Muscle of leg (tissue), 11 donors: ENCODE measurements around the gene MAD1L1. TPM values are rescaled to one million over a fixed set of nuclear protein-coding genes. Genes with fewer than 3 reads are reported as not detected.
A peak's percentile ranks its signal among the peaks of the same experiment; 100 is the strongest.

Experiments
- DNase-seq: peaks from one replicate; pipeline ENCODE4 v3.0.0; 2013
- H3K27ac ChIP-seq: one replicate; pipeline ENCODE4 v1.5.1; 2013; ENCODE audit warnings: mild to moderate bottlenecking, low read length, control low read depth
- H3K27me3 ChIP-seq: one replicate; pipeline ENCODE4 v1.6.1; 2013; ENCODE audit warnings: low read length; ENCODE audit not compliant: control insufficient read depth, insufficient read depth
- H3K36me3 ChIP-seq: one replicate; pipeline ENCODE4 v1.6.1; 2013; ENCODE audit warnings: low read length; ENCODE audit not compliant: control insufficient read depth, insufficient read depth
- H3K4me1 ChIP-seq: one replicate; pipeline ENCODE4 v1.6.1; 2013; ENCODE audit warnings: low read length; ENCODE audit not compliant: control insufficient read depth, insufficient read depth
- H3K4me3 ChIP-seq: one replicate; pipeline ENCODE4 v1.5.1; 2013; ENCODE audit warnings: low read length, control low read depth
- H3K9me3 ChIP-seq: replicated peaks from 2 replicates; pipeline ENCODE4 v1.6.1; 2013; ENCODE audit warnings: low read depth, low read length; ENCODE audit not compliant: control insufficient read depth
- WGBS: methylation state at CpG from one replicate; pipeline ENCODE4 v1.1.5; 2013; ENCODE audit warnings: missing lambda C conversion rate; ENCODE audit not compliant: insufficient coverage; 5-methylcytosine and 5-hydroxymethylcytosine counted together
- polyA plus RNA-seq, 8 donors: library from polyadenylated mRNA; unstranded; fragments of 120-200 nt; gene quantifications; one replicate each; pipeline versions ENCODE4 v1.2.1 to v1.2.3, GENCODE V29; 2013; ENCODE audit warnings: inconsistent platforms in 1 of 8, low replicate concordance in 1 of 8; ENCODE audit not compliant: insufficient read length in 8 of 8, insufficient read depth in 1 of 8
- total RNA-seq: library from RNA; stranded (reverse); fragments of 120-200 nt; gene quantifications from one replicate; pipeline ENCODE4 v1.2.4, GENCODE V29; 2013

The MAD1L1 gene
- total and polyA plus RNA-seq, 9 donors: 19.1 to 38.7 (median 21.8) TPM

DNA sequence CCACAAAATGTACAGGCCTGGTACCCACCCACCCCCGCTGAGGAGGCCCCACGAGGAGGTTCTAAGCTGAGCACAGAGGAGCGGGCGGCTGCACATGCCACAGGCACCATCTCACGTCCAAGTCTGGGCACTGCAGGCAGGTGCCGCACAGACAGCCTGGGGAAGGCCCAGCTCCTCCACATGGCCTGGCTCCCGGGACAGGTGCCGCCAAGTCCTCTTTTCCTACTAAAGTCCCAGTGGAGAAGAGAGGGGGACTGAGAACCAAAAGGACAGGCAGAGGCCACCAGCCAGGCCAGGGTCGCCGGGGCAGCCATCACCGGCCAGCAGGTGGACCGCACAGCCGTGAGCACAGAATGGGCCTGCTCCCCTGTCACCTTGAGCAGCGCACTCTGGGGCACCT lies 91.1 kb downstream of the MAD1L1 start:
- WGBS: 81% methylated on average over 9 of the region's 14 CpGs
- DNase-seq: no peak
- Histone ChIP-seq H3K27me3 (no peaks in the 10 kb centered on the region), H3K4me1 (peaks cover 50% of the 10 kb centered on the region), H3K9me3 (peaks cover 2% of the 10 kb centered on the region), H3K4me3 (no peak overlapping the region), H3K36me3 (peaks cover 31% of the 10 kb centered on the region), H3K27ac (no peak overlapping the region)

DNA sequence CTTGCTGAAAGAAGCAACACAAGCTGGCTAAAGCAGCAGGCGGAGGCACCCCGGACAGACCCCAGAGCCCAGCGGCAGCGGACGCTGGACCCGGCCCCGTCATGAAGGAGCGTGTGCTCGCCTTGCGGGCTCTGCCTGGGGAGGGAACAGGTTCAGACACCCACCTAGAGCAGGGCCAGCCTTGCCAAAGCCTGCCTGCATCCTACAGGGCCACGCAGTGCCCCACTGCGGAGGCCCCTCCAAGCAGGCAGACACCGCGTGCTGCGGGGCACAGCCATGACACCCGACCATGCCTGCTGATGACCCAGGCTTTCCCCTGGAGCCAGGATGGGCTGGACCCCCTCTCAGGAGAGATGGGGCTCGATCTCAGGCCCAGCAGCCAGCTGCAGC lies 91.7 kb downstream of the MAD1L1 start:
- no peak for DNase-seq
- 67% methylated on average over 16 of the region's 17 CpGs for WGBS
- H3K27ac ChIP-seq: no peak overlapping the region
- H3K27me3 ChIP-seq: no peaks in the 10 kb centered on the region
- H3K4me3 ChIP-seq: no peak overlapping the region
- H3K9me3 ChIP-seq: peaks cover 2% of the 10 kb centered on the region
- peaks cover 50% of the 10 kb centered on the region for H3K4me1 ChIP-seq
- H3K36me3 ChIP-seq: peaks cover 28% of the 10 kb centered on the region

DNA sequence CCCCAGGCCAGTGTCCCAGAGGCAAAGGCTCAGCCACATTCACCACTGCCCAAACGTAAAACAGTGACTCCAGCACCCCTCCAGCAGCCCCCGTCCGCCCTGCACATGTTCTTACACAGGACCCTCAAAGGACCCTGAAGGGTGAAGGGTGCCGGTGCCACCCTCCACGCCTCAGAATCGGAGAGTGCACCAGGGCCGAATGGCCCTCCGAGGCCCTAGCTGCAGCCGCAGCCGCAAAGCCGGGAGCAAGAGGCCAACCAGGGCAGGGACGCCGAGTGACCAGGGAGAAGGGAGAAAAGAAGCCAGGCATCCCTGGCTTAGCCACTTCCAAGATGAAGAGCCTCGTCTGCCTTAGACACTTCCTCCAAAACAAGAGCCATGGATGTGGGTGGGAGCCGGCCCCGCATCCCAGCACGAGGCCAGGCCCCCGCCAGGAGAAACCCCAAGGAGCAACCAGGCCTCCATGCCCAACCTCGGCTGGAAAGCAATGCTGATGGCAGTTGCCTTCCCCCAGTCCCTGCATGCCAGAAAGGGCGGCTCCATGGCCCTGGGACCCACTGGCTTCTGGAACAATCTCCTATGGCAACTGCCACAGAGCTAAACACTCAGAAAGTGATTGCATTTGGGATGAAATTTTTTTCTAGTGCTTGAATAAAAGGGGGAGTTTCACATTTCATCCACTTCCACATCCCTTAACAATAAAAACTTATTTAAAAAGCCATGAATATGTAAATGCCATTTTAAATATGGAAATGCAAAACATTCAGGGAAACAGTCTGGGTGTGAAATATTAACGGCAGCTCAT lies 92.3 kb downstream of the MAD1L1 start:
- peak; percentile 59 for DNase-seq
- no peak overlapping the region for H3K4me3 ChIP-seq
- peaks cover 2% of the 10 kb centered on the region for H3K9me3 ChIP-seq
- H3K36me3 ChIP-seq: peaks cover 23% of the 10 kb centered on the region
- WGBS: 67% methylated on average over 13 of the region's 21 CpGs
- H3K27ac ChIP-seq: no peak overlapping the region
- H3K27me3 ChIP-seq: no peaks in the 10 kb centered on the region
- H3K4me1 ChIP-seq: peaks cover 50% of the 10 kb centered on the region

DNA sequence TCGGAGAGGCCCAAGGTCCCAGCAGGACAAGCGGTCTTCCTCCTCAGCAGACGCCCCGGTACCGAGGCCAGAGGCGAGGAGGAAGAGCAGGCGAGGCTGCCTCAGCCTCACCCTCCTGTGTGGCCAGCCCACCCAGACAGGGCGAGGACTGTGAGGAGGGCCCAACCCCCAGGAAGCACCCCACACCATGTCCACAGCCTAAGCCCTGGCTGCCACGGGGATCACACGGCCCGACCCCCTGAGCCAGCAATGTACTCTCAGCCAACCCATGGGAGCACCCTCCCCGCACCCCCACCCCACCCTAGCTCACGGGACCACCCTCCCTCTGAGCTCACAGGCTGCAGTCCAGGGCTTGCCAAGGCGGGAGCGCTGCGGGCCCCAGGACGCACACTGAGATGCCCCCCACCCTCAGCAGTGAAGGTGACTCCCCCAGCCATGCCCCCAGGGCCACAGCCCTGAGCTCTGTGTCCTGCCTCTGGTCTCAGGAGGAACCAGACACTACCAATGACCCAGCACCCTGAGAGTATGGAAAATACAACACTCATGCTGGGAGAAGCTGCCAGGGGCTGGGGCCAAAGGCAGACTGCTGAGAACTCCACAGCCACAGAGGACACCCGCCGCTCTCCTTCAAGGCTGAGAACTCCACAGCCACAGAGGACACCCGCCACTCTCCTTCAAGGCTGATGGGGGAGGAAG lies 93.6 kb downstream of the MAD1L1 start:
- 67% methylated on average over 12 of the region's 20 CpGs for WGBS
- Histone ChIP-seq H3K4me3 (no peak overlapping the region), H3K4me1 (peaks cover 43% of the 10 kb centered on the region), H3K27ac (no peak overlapping the region), H3K36me3 (peaks cover 20% of the 10 kb centered on the region), H3K9me3 (peaks cover 2% of the 10 kb centered on the region), H3K27me3 (no peaks in the 10 kb centered on the region)
- DNase-seq: peak; percentile 78

DNA sequence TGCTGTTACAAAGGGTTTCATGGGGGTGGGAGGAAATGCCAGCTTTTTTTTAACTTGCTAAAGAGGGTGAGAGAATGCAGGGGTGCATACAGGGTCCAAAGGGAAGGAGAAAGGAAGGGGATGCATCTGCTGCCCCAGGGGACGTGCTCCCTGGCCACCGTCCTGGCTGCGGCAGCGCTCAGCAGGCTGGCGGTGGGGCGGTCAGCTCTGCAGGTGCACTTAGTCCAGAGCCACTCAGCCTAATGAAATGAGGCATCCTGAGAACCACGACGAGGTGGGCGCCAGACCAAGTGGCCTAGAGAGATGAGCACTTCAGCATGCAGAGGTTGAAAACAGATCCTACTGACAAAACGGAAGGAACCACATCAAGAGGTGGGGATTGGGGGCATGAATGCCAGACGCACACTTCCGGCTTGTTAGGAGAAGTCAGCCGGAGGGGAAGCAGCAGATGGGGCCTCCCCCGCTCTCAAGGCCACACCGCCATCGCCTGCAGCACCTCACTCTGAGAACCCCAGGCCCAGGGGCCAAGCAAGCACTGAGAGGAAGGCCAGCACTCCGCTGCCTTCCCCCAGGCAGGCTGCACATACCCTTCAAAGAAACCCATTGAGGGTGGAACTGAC lies 94.5 kb downstream of the MAD1L1 start:
- no peak overlapping the region for H3K4me3 ChIP-seq
- H3K27ac ChIP-seq: no peak overlapping the region
- 58% methylated on average over 16 of the region's 17 CpGs for WGBS
- peaks cover 19% of the 10 kb centered on the region for H3K36me3 ChIP-seq
- peaks cover 38% of the 10 kb centered on the region for H3K4me1 ChIP-seq
- H3K27me3 ChIP-seq: no peaks in the 10 kb centered on the region
- no peaks in the 10 kb centered on the region for H3K9me3 ChIP-seq
- peak; percentile 55 for DNase-seq

DNA sequence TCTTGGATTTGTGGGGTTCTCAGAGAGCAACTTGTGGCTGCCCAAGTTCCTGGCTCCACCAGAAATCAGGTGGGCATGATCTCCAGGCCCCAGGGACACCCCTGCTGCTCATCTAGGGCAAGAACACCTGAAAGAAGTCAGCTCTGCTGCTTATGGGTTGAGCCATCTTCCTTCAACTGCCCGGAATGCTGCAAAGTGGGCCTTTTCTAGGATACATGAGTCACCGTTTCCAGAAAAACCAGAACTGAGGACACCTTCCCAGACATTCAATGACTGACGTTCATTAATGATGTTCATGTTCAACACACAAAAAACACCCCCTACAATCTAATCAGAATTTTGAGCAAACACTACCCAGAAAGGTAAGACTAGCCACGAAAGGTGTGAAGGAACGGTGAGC lies 98.0 kb downstream of the MAD1L1 start:
- peaks cover 18% of the 10 kb centered on the region for H3K36me3 ChIP-seq
- no peak for DNase-seq
- WGBS: 88% methylated on average over 4 of the region's 5 CpGs
- H3K4me1 ChIP-seq: peaks cover 36% of the 10 kb centered on the region
- H3K4me3 ChIP-seq: no peak overlapping the region
- no peaks in the 10 kb centered on the region for H3K9me3 ChIP-seq
- no peaks in the 10 kb centered on the region for H3K27me3 ChIP-seq
- H3K27ac ChIP-seq: no peak overlapping the region

DNA sequence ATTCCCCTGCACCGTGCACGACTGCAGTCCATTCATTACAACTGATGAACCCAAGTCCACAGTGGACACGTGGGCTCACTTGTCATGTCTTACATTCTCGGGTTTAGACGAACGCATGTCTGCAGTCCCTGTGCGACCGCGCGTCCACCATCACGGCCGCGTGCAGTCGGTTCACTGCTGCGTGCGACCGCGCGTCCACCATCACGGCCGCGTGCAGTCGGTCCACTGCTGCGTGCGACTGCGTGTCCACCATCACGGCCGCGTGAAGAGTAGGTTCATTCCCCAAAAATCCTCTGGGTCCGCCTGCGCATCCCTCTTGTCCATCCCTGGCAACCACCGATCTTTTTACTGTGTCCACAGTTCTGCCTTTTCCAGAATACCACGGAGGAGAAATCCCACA lies 100.5 kb downstream of the MAD1L1 start:
- 93% methylated on average over 32 of the region's 33 CpGs for whole genome bisulfite sequencing

DNA sequence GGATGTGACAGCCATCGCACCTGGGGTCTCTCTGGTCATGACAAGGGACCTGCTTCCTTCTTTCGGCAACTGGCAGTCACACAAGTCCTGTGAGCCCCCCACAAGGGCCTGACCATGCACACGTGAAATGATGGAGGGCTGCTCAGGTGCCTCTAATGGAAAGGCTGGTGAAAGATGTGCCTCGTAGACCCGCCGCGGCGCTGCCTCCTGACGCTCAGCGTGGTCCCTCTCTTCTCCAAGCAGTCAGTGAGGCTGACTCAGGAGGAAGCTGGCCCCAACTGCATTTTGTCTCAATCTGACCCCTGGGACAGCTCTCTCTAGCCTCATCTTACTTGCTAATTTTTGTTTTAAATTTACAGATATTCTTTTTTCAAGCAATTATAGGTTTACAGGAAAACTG lies 100.9 kb downstream of the MAD1L1 start:
- Histone ChIP-seq H3K4me3 (no peak overlapping the region), H3K9me3 (no peaks in the 10 kb centered on the region), H3K27me3 (no peaks in the 10 kb centered on the region), H3K36me3 (peaks cover 15% of the 10 kb centered on the region), H3K27ac (no peak overlapping the region), H3K4me1 (peaks cover 42% of the 10 kb centered on the region)
- DNase-seq: no peak
- 93% methylated on average over 9 of the region's 10 CpGs for WGBS

More for the DNA sequence above, 100.5 kb downstream of the MAD1L1 start:
- H3K27ac ChIP-seq: no peak overlapping the region
- peaks cover 14% of the 10 kb centered on the region for H3K36me3 ChIP-seq
- no peak for DNase-seq
- no peak overlapping the region for H3K4me3 ChIP-seq
- H3K9me3 ChIP-seq: no peaks in the 10 kb centered on the region
- H3K27me3 ChIP-seq: no peaks in the 10 kb centered on the region
- H3K4me1 ChIP-seq: peaks cover 41% of the 10 kb centered on the region

DNA sequence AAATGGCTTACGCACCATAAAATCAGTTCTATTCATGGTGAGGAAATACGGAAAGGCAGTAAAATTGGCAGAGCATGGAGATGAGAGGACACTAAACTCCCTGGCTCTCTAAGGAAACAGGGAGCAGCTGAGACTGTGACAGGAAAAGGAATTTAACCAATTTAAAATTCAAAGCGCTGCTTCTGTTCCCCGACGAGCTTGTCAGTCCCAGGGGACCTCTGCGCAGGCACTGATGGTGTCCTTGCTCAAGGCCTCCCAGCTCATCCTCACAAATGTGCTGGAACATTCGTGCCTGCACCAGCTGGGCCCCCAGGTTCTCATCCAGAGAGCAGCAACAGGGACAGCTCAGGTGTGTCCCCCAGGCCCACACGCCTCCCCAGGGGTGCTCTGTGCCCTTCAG lies 101.4 kb downstream of the MAD1L1 start:
- Histone ChIP-seq H3K27ac (no peak overlapping the region), H3K4me3 (no peak overlapping the region), H3K27me3 (no peaks in the 10 kb centered on the region), H3K9me3 (no peaks in the 10 kb centered on the region), H3K4me1 (peaks cover 46% of the 10 kb centered on the region), H3K36me3 (peaks cover 15% of the 10 kb centered on the region)
- DNase-seq: no peak
- WGBS: 63% methylated on average over 7 of the region's 8 CpGs

DNA sequence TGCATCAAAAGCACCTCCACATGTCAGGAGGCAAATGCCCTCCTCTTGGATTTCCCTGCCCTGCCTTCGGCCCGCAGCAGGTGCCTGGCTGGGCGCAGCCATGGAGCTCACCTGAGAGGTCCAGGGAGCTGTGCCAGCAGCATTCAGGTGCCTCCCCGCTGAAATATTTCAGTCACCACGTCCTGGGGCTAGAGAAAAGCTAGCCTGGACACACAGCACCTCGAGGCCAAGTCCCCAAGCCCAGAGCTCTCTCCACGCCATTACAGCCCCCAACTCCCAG lies 102.7 kb downstream of the MAD1L1 start:
- peaks cover 11% of the 10 kb centered on the region for H3K36me3 ChIP-seq
- peaks cover 52% of the 10 kb centered on the region for H3K4me1 ChIP-seq
- DNase-seq: no peak
- H3K27me3 ChIP-seq: no peaks in the 10 kb centered on the region
- WGBS: 90% methylated on average over 5 of the region's 7 CpGs
- no peak overlapping the region for H3K4me3 ChIP-seq
- no peaks in the 10 kb centered on the region for H3K9me3 ChIP-seq
- no peak overlapping the region for H3K27ac ChIP-seq
